PFSK-1 (cell line): ENCODE measurements around the gene TRIP6.

Source experiments
- POLR2AphosphoS5 ChIP-seq: IDR thresholded peaks from 2 replicates; pipeline ENCODE4 v1.6.1; 2012; ENCODE audit warnings: low read depth, mild to moderate bottlenecking, control low read depth, low read length, moderate library complexity
- REST ChIP-seq, 2 experiments: IDR thresholded peaks; 2 replicates each; pipeline versions ENCODE4 v1.6.1 to v1.8.0; 2011 to 2012; ENCODE audit warnings: low read depth in 2 of 2, low read length in 2 of 2, control low read depth in 1 of 2, inconsistent platforms in 1 of 2, mild to moderate bottlenecking in 1 of 2, moderate library complexity in 1 of 2; ENCODE audit not compliant: insufficient read depth in 1 of 2
- TAF1 ChIP-seq: IDR thresholded peaks from 2 replicates; pipeline ENCODE4 v1.6.1; 2012; ENCODE audit warnings: low read length, control low read depth, borderline replicate concordance; ENCODE audit not compliant: insufficient read depth

GRCh38 chr7:100891568-100892247 is 24.5 kb downstream of the TRIP6 start:
- TF ChIP-seq POLR2AphosphoS5 (no peak), TAF1 (no peak), REST (IDR thresholded peaks at IDR 0.05; ENCODE audit: insufficient read depth in 1 of 2, low read depth in 2 of 2, low read length in 2 of 2) (no peak)
